HS-27A (cell line): ENCODE data around the gene HHEX.
"Not testable (repeated sequence)": the region's sequence is repeated elsewhere in the genome, so short reads cannot be mapped to it uniquely, and the experiment has no call there.

Source experiments
- DNase-seq: peaks from one replicate; pipeline ENCODE4 v3.0.0-alpha.2; 2012; ENCODE audit warnings: low read depth, missing footprints

Gene HHEX

DNA sequence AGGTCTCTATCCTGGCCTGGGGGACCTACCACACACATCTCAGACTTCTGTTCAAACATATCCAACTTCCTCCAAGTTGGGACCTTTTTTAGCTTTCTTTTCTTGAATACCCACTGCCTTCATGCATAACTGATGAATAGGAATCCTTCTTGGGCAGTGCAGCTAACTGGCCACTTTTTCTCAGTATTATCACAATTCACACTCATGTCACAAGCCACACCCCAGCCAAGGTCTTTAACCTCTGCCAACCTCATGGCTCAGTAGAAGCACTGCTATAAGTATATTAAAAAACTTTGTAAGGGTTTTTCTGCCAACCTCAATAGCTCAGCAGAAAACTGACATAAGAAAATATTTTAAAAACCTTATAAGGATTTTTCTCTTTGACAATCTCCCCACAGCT is 44.5 kb downstream of the HHEX start:
- DNase-seq: no peak

DNA sequence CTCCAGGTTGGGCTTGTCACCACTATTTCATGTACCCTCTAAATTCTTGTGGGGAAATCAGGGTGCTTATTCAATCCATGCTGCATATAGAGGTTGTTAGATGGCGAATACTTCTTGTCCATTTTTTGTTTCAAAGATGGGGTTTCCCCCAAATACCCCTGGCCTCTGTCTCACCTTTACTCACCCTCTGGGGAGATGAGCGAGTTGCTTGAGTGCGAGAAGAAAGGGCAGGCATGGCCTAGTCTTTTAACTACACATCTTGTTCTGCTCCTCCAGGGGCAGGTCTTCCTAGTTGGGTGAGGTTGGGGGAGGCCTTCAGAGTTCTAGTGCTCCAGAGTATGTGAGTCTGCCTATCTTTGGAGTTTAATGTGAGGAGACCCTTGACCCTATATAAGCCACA is 46.2 kb downstream of the HHEX start:
- DNase-seq: no peak

DNA sequence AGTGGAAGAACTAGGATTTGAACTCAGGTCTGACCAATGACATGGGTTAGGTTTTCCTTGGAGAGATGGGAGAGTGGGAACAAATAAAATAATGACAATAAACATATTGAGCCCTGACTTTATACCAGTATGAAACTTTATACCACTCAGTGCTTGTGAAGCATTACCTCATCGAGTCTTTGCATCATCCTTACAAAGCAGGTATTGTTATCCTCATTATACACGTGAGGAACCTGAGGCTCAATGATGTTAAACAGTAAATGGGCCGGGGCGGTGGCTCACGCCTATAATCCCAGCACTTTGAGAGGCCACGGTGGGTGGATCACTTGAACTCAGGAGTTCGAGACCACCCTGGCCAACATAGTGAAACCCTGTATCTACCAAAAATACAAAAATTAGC is 47.7 kb downstream of the HHEX start:
- no peak for DNase-seq

DNA sequence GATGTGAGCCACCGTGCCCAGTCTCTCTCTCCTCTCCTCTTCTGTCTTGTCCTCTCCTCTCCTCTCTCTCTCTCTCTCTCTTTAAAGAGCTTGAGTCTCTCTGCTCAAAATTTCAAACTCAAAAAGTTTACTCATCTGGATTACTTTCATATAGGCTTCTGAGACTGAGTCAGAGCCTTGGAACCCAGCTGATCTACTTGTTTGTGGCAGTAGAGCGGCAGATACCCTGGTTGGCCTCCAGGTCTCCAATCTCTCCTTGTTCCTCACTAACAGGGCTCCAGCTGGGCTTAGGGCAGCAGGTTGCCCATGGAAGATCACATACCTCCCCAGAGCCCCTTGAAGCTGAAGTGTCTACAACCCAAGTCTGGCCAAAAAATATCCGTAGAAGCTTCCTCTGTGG is 51.0 kb downstream of the HHEX start:
- no peak for DNase-seq

DNA sequence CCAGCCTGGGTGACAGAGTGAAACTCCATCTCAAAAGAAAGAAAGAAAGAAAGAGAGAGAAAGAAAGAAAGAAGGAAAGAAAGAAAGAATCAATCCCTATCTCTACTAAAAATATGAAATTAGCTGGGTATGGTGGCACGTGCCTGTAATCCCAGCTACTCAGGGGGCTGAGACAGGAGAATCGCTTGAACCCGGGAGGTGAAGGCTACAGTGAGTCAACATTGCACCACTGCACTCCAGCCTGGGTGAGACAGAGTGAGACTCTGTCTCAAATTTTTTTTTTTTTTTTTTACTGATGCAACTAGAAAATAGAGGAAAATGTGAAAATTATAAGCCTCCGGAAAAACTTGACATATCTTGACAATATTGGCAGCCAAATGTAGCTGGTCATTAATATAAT is 52.0 kb downstream of the HHEX start:
- not testable (repeated sequence) for DNase-seq

DNA sequence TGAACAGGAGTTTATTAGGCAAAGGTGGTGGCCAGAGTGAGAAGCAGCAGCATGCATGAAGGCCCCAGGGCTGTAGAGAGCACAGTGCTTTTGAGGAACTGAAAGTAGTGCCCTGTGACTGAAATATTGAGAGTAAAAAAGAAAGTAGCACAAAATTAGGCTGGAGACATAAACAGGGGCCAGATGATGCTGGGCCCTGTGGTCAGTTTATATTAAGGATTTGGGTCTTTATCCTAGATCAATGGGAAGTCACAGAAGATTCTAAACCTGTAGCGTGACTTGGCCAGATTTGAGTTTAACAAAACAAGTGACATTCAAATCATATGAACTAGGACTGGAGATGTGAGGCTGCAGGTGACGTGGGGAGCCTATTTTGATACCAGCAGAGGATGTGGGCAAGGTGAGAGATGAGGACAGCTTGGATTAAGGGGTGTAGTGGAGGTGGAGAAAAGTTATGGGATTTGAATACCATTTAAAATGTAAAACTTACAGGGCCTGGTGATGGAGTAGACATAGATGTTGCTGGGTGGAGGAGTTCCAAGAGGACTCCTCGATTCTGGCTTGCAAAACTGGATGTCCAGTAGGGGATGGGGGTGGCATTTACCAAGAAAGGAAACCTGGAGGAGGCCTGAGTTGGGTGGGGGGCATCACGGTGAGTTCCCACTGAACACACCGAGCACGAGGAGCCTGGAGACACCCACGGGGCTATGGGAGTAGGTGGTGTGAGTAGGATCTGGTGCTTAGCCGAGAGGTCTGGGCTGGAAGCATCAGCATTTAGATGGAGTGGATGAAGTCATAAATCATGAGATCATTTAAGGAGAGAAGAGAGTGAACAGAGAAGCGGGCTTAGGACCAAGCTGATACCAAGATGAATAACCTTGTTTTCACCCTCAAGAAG is 52.8 kb downstream of the HHEX start:
- DNase-seq: no peak
